ENCODE measurements around the gene ALDH1L2.
A peak's percentile ranks its signal among the peaks of the same experiment; 100 is the strongest.

Gene ALDH1L2

DNA sequence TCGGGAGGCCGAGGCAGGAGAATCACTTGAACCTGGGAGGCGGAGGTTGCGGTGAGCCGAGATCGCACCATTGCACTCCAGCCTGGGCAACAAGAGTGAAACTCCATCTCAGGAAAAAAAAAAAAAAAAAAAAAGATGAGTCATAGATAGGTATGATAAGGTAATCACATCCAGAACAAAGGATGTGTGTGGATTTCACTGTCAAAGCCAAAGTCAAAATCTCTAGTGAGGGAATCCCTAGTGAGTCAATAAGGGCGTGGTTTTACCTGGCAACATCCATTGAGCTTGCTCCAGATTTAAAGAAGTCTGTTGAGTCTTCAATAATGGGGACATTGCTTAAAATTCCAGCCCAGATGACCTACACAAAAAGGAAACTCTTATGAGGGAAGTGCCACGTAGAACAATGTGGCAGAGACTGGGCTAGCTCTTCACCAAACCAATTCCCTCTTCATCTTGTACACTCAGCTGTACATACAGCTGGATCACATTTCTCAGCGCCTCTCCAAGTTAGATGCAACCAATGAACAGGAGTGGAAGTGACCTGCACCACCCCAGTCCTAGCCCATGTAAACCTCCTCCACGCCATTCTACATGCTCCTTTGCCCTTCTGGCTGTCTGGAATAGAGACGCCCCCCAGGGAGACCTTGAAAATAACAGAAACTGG lies 23.4 kb downstream of the ALDH1L2 start:
- TF ChIP-seq, protein P1, sequence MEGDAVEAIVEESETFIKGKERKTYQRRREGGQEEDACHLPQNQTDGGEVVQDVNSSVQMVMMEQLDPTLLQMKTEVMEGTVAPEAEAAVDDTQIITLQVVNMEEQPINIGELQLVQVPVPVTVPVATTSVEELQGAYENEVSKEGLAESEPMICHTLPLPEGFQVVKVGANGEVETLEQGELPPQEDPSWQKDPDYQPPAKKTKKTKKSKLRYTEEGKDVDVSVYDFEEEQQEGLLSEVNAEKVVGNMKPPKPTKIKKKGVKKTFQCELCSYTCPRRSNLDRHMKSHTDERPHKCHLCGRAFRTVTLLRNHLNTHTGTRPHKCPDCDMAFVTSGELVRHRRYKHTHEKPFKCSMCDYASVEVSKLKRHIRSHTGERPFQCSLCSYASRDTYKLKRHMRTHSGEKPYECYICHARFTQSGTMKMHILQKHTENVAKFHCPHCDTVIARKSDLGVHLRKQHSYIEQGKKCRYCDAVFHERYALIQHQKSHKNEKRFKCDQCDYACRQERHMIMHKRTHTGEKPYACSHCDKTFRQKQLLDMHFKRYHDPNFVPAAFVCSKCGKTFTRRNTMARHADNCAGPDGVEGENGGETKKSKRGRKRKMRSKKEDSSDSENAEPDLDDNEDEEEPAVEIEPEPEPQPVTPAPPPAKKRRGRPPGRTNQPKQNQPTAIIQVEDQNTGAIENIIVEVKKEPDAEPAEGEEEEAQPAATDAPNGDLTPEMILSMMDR (IDR thresholded peaks at IDR 0.05; ENCODE audit: borderline replicate concordance, control extremely low read depth, extremely low read depth, insufficient read depth, missing control alignments) = no peak
- no peak for DNase-seq (ENCODE audit: low spot score)
- in situ Hi-C loops (cut with MboI; ENCODE audit: low sequenced_read_pairs, unreplicated experiment) = loop anchor here (10.0 to 25.0 kb wide), 3 partner anchors 374 to 874 kb away; no protein-coding TSS in a partner anchor

DNA sequence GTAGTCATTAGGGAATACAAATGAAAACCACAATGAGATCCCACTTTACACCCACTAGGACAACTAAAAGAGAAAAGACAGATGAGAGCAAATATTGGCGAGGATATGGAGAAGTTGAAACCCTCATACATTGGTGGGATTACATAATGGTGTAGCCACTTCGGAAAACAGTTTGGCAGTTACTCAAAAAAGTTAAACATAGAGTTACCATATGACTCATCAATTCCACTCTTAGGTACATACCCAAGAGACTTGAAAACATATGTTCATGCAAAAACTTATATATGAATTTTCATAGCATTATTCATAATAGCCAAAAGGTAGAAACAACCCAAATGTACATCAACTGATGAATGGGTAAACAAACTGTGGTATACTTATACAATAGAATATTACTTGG lies 27.1 kb downstream of the ALDH1L2 start:
- DNase-seq (ENCODE audit: low spot score) = no peak
- in situ Hi-C loops (cut with MboI; ENCODE audit: low sequenced_read_pairs, unreplicated experiment) = loop anchor here (25.0 kb wide), 2 partner anchors 370 to 870 kb away; no protein-coding TSS in a partner anchor
- TF ChIP-seq, protein P1 (IDR thresholded peaks at IDR 0.05; ENCODE audit: borderline replicate concordance, control extremely low read depth, extremely low read depth, insufficient read depth, missing control alignments) = no peak

DNA sequence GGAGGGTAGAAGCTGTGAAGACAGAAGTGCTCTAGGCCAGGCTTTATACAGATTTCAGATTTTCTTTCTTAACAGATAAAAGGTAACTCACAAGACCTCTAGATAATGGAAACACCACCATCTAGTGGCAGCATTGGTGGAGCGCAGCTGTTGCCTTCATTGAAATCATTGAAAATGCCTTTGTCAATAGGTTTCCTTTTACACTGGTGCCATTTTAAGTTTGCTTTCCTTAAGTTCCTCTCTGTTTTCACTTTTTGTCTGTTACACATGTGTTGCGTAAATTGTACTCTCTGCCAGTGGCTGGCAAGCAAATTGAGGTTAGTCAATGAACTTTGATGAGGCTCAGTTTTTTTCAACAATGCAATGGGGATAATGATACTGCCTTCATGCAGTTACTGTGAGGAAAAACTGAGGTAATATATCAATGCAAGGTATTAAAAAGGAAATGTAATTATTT lies 31.1 kb downstream of the ALDH1L2 start:
- TF ChIP-seq, protein P1 (IDR thresholded peaks at IDR 0.05; ENCODE audit: borderline replicate concordance, control extremely low read depth, extremely low read depth, insufficient read depth, missing control alignments) = peak; percentile 88
- in situ Hi-C loops (cut with MboI; ENCODE audit: low sequenced_read_pairs, unreplicated experiment) = loop anchor here (25.0 kb wide), 2 partner anchors 366 to 866 kb away; no protein-coding TSS in a partner anchor
- peak; percentile 52 for DNase-seq (ENCODE audit: low spot score)

DNA sequence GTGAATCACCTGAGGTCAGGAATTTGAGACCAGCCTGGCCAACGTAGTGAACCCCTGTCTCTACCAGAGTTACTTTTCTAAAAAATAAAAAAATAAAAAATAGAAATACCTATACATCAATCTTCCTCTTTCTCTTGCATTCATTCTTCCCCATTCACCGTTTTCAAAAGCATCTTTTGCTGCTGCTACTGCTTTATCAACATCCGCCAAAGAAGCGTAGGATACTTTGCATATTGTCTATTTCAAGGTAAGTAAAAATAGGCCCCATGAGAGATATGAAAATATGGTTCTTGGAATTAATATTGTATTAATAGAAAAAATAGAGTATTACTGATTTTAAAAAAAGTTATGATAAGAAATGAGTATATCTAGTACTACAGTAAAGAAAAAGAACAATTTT lies 32.3 kb downstream of the ALDH1L2 start:
- in situ Hi-C loops (cut with MboI; ENCODE audit: low sequenced_read_pairs, unreplicated experiment) = loop anchor here (25.0 kb wide), 2 partner anchors 365 to 865 kb away; no protein-coding TSS in a partner anchor
- DNase-seq (ENCODE audit: low spot score) = no peak

DNA sequence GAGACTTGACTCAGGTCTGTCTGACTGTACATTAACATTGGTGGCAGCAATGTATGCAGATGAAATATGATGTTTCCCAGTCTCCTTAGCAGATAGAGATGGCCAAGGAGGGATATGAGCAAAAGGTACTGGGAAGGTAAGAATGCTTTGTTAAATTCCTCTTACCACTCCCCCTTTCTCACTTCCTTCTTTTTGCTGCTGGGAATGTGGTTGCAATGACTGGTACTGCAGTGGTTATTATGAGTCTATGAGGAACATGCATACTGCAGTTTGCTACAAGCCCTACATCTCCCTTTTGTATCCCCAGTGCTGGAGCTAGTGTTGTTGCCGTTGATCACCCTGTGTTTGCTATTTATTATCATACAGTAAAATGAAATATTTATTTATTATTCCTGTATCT lies 35.9 kb downstream of the ALDH1L2 start:
- DNase-seq (ENCODE audit: low spot score) = no peak
- in situ Hi-C loops (cut with MboI; ENCODE audit: low sequenced_read_pairs, unreplicated experiment) = no loop called here
- TF ChIP-seq, protein P1 (IDR thresholded peaks at IDR 0.05; ENCODE audit: borderline replicate concordance, control extremely low read depth, extremely low read depth, insufficient read depth, missing control alignments) = no peak

More for the DNA sequence above, 32.3 kb downstream of the ALDH1L2 start:
- TF ChIP-seq, protein P1 (IDR thresholded peaks at IDR 0.05; ENCODE audit: borderline replicate concordance, control extremely low read depth, extremely low read depth, insufficient read depth, missing control alignments) = no peak

DNA sequence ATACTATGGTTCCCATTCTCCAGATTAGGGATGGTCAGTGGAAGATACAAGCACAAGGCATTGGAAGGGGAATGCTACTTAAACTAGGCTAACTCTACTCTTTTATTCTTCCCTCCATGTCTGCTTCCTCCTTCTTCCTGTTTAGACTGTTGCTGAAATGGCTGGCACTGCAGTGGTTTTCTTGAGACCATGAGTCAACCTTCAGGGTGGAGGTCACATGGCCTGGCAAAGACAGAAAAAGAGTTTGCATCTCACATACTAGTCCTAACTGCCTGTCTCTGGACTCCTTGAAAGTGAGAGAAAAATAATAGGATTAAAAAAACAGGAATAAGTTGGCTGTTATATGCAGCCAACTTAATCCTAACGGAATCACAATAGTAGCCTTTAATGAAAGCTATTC lies 37.0 kb downstream of the ALDH1L2 start:
- DNase-seq (ENCODE audit: low spot score) = no peak
- in situ Hi-C loops (cut with MboI; ENCODE audit: low sequenced_read_pairs, unreplicated experiment) = no loop called here
- TF ChIP-seq, protein P1 (IDR thresholded peaks at IDR 0.05; ENCODE audit: borderline replicate concordance, control extremely low read depth, extremely low read depth, insufficient read depth, missing control alignments) = no peak

Measured in GM13976 (cell line).